Activated gamma-delta T cell treated with anti-CD3 and anti-CD28 coated beads, Interleukin-2, amount 50 U/mL, for 16 hours (primary cell): ENCODE results near the gene SLC12A6.
"Not testable (repeated sequence)": the region's sequence is repeated elsewhere in the genome, so short reads cannot be mapped to it uniquely, and the experiment has no call there.

Experiments used
- DNase-seq: peaks from one replicate; pipeline ENCODE4 v3.0.0-alpha.2; 2020; ENCODE audit warnings: low read depth

The SLC12A6 gene

DNA sequence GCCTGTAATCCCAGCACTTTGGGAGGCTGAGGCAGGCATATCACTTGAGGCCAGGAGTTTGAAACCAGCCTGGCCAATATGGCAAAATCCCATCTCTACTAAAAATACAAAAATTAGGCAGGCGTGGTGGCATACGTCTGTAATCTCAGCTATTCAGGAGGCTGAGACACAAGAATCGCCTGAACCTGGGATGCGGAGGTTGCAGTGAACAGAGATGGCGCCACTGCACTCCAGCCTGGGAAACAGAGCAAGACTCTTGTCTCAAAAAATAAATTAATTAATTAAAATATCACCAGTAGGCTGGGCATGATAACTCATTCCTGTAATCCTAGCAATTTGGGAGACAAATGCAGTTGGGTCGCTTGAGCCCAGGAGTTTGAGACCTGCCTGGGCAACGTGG is 144.3 kb downstream of the SLC12A6 start:
- not testable (repeated sequence) for DNase-seq

DNA sequence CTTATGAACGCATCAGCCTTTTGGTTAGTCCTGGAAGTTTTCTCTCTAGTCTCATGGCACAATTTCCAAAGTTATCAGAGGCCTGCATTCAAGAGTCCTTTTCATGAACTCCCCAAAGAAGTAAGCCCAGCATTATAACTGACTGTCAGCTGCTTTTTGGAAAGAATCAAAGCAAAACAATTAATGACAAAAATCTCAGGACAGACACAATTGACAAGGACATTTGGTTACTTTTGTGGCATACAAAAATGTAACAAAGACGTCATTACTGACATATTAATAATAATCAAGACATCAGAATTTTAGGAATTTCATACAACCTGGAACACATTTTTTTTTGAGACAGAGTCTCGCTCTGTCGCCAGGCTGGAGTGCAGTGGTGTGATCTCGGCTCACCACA is 148.9 kb downstream of the SLC12A6 start:
- DNase-seq: no peak

DNA sequence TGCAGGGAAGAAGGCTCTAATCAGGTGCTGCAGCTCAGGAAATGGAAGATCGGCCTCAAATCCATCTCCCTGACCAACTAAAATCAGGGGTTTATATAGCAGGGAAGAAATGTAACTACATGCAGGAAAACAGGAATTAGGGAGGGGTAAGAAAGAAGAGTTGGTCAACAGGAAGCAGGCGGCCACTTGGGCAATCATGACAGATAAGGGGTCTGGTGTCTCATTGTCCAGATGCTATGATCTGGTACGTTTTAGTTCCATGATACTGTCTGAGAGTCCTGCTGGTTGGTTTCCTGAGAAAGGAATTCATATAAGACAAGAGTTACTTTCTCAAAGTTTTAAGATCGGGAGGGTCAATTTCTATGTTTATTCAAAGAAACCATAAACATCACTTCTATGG is 151.9 kb downstream of the SLC12A6 start:
- no peak for DNase-seq

DNA sequence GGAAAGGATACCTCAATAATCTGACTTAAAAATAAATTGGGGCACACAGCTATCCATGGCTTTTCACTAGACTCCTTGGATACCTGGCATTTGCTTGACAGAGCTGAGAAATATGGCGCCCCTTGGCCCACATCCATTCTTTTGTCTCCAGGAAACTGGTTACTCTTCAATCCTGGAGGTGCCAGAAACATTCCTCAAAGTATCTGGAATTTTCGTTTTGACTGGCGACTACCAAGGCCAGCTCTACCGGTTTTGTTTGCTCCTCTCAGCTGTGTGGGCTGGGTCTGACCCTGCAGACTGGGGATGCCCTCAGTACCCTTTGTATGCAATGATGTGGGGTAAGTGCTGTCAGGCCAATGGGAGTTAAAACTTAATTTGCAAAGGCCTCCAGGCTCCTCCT is 154.6 kb downstream of the SLC12A6 start:
- DNase-seq: no peak
